ENCODE data around the gene CLPSL2. TPM values are rescaled to one million over a fixed set of nuclear protein-coding genes. Genes with fewer than 3 reads are reported as not detected.

Gene CLPSL2
- total RNA-seq, 1 experiment from 2014 or later, result 3.4 TPM

DNA sequence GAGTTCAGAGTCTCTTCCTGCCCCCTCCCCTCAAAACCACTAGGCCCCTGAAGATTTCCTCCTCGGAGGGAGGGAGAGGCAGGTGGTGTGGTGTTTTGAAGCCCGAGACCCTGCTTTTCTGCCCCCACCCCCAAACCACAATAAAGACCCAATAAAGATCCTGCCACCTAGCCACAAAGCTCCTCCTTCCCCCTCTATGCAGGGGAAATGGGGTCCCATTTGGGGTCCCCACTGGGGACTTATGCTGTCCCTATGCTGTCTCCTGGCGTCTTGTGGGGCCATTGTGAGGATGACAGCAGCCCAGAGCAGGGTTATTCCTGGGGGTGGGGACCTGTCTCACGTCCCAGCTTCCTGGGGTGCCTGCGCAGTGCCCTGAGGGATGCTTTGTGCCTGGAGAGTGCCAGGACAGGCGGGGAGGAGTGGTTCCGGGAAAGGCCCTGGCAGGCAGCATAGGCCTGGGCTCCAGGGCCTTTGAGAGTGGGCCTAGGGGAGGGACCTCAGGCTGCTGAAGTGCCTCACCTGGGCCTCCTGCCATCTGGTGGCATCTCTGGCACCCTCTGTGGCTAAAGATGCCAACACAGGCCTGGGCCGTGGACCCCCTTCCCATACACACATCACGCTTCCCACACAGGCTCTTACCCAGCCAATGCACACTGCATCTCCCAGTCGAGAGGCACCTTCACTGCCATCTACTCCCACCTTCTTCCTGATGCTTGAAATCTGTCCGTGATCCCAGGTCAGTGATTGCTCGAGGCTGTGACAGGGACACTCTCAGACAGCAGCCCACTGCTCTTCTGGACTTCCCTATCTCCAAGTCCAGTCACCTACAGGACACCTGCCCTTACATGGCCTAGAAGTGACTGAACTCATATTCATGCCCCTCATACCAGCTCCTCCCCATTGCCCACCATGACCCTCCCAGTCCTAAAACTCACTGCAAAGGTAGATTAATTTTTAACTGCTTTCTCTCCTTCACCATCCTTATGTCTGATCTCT is 47.4 kb upstream of the CLPSL2 start:
- CTCF ChIA-PET, result interaction anchor here (1.3 to 2.3 kb wide), 6 partner anchors 8 to 206 kb away, joined by 5 to 11 read pairs (median 8); partner anchors contain the start of gene ARMC12
- DNase-seq (ENCODE audit: low spot score) (no peak), ATAC-seq (peak; percentile 3)
- peaks cover 35% of the 10 kb centered on the region for H3K27me3 Mint-ChIP-seq (ENCODE audit: low read depth)
- H3K4me1 Mint-ChIP-seq, result peaks cover 65% of the 10 kb centered on the region
- peak overlapping the region; percentile 90 for H3K4me3 Mint-ChIP-seq
- POLR2A ChIA-PET, result interaction anchor here (1.2 kb wide), 2 partner anchors 7 to 11 kb away, joined by 3 to 5 read pairs; no protein-coding TSS in a partner anchor
- no peaks in the 10 kb centered on the region for H3K36me3 Mint-ChIP-seq
- H3K9me3 Mint-ChIP-seq, result no peaks in the 10 kb centered on the region
- H3K27ac Mint-ChIP-seq, result peak overlapping the region; percentile 22; the same call in 1 of the 2 replicates
- TF ChIP-seq, protein P1, sequence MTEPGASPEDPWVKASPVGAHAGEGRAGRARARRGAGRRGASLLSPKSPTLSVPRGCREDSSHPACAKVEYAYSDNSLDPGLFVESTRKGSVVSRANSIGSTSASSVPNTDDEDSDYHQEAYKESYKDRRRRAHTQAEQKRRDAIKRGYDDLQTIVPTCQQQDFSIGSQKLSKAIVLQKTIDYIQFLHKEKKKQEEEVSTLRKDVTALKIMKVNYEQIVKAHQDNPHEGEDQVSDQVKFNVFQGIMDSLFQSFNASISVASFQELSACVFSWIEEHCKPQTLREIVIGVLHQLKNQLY (CRISPR knock-in tag; IDR thresholded peaks at IDR 0.05), result no peak
- TF ChIP-seq, protein P2, sequence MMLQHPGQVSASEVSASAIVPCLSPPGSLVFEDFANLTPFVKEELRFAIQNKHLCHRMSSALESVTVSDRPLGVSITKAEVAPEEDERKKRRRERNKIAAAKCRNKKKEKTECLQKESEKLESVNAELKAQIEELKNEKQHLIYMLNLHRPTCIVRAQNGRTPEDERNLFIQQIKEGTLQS (CRISPR knock-in tag; conservative IDR thresholded peaks at IDR 0.05), result no peak
- TF ChIP-seq, protein P3, sequence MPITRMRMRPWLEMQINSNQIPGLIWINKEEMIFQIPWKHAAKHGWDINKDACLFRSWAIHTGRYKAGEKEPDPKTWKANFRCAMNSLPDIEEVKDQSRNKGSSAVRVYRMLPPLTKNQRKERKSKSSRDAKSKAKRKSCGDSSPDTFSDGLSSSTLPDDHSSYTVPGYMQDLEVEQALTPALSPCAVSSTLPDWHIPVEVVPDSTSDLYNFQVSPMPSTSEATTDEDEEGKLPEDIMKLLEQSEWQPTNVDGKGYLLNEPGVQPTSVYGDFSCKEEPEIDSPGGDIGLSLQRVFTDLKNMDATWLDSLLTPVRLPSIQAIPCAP (CRISPR knock-in tag; IDR thresholded peaks at IDR 0.05), result no peak
- TF ChIP-seq, protein P4, sequence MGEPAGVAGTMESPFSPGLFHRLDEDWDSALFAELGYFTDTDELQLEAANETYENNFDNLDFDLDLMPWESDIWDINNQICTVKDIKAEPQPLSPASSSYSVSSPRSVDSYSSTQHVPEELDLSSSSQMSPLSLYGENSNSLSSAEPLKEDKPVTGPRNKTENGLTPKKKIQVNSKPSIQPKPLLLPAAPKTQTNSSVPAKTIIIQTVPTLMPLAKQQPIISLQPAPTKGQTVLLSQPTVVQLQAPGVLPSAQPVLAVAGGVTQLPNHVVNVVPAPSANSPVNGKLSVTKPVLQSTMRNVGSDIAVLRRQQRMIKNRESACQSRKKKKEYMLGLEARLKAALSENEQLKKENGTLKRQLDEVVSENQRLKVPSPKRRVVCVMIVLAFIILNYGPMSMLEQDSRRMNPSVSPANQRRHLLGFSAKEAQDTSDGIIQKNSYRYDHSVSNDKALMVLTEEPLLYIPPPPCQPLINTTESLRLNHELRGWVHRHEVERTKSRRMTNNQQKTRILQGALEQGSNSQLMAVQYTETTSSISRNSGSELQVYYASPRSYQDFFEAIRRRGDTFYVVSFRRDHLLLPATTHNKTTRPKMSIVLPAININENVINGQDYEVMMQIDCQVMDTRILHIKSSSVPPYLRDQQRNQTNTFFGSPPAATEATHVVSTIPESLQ (CRISPR knock-in tag; IDR thresholded peaks at IDR 0.05), result no peak

DNA sequence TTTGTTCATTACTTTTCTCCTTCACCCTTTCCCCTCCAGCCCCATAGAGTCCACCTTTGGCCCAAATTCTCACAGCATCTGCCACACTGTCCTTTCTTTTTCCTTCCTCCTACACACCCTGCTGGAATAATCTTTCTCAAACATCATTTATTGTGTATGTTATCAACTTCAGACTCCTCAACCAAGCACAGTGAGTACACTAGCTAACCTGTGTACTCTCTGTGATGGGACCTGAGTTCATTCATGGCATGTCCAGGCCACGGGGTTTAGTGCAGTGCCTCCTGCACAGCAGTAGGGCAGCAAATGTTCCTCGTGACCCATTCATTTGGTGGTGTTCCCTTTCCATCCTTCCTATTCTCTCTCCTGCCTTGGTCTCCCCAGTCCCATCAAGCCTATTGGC is 46.7 kb upstream of the CLPSL2 start:
- peaks cover 31% of the 10 kb centered on the region for H3K27me3 Mint-ChIP-seq (ENCODE audit: low read depth)
- H3K9me3 Mint-ChIP-seq, result no peaks in the 10 kb centered on the region
- ChIA-PET CTCF (no interaction called here), POLR2A (no interaction called here)
- ATAC-seq, result no peak
- DNase-seq (ENCODE audit: low spot score), result no peak
- H3K4me3 Mint-ChIP-seq, result no peak overlapping the region
- peaks cover 67% of the 10 kb centered on the region for H3K4me1 Mint-ChIP-seq
- no peak overlapping the region for H3K27ac Mint-ChIP-seq
- TF ChIP-seq FOXK1 (CRISPR knock-in tag; IDR thresholded peaks at IDR 0.05) (no peak), NR1H2 (CRISPR knock-in tag; IDR thresholded peaks at IDR 0.05) (no peak), SMAD3 (CRISPR knock-in tag; IDR thresholded peaks at IDR 0.05; ENCODE audit: borderline replicate concordance) (no peak), CREB1 (CRISPR knock-in tag; IDR thresholded peaks at IDR 0.05) (no peak), TCF7 (CRISPR knock-in tag; IDR thresholded peaks at IDR 0.05; ENCODE audit: low read depth) (no peak), GABPB1 (CRISPR knock-in tag; IDR thresholded peaks at IDR 0.05) (no peak), OVOL2 (CRISPR knock-in tag; IDR thresholded peaks at IDR 0.05; ENCODE audit: borderline replicate concordance) (no peak), ZNF138 (CRISPR knock-in tag; conservative IDR thresholded peaks at IDR 0.05) (no peak), ETV6 (CRISPR knock-in tag; IDR thresholded peaks at IDR 0.05) (no peak), TEAD1 (CRISPR knock-in tag; IDR thresholded peaks at IDR 0.05) (no peak), CBFB (CRISPR knock-in tag; IDR thresholded peaks at IDR 0.05; ENCODE audit: low read depth) (no peak)
- TF ChIP-seq, protein P5, sequence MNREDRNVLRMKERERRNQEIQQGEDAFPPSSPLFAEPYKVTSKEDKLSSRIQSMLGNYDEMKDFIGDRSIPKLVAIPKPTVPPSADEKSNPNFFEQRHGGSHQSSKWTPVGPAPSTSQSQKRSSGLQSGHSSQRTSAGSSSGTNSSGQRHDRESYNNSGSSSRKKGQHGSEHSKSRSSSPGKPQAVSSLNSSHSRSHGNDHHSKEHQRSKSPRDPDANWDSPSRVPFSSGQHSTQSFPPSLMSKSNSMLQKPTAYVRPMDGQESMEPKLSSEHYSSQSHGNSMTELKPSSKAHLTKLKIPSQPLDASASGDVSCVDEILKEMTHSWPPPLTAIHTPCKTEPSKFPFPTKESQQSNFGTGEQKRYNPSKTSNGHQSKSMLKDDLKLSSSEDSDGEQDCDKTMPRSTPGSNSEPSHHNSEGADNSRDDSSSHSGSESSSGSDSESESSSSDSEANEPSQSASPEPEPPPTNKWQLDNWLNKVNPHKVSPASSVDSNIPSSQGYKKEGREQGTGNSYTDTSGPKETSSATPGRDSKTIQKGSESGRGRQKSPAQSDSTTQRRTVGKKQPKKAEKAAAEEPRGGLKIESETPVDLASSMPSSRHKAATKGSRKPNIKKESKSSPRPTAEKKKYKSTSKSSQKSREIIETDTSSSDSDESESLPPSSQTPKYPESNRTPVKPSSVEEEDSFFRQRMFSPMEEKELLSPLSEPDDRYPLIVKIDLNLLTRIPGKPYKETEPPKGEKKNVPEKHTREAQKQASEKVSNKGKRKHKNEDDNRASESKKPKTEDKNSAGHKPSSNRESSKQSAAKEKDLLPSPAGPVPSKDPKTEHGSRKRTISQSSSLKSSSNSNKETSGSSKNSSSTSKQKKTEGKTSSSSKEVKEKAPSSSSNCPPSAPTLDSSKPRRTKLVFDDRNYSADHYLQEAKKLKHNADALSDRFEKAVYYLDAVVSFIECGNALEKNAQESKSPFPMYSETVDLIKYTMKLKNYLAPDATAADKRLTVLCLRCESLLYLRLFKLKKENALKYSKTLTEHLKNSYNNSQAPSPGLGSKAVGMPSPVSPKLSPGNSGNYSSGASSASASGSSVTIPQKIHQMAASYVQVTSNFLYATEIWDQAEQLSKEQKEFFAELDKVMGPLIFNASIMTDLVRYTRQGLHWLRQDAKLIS (CRISPR knock-in tag; IDR thresholded peaks at IDR 0.05; ENCODE audit: borderline replicate concordance), result no peak
- TF ChIP-seq, protein P6, sequence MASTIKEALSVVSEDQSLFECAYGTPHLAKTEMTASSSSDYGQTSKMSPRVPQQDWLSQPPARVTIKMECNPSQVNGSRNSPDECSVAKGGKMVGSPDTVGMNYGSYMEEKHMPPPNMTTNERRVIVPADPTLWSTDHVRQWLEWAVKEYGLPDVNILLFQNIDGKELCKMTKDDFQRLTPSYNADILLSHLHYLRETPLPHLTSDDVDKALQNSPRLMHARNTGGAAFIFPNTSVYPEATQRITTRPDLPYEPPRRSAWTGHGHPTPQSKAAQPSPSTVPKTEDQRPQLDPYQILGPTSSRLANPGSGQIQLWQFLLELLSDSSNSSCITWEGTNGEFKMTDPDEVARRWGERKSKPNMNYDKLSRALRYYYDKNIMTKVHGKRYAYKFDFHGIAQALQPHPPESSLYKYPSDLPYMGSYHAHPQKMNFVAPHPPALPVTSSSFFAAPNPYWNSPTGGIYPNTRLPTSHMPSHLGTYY (CRISPR knock-in tag; IDR thresholded peaks at IDR 0.05), result no peak
- TF ChIP-seq, protein P7, sequence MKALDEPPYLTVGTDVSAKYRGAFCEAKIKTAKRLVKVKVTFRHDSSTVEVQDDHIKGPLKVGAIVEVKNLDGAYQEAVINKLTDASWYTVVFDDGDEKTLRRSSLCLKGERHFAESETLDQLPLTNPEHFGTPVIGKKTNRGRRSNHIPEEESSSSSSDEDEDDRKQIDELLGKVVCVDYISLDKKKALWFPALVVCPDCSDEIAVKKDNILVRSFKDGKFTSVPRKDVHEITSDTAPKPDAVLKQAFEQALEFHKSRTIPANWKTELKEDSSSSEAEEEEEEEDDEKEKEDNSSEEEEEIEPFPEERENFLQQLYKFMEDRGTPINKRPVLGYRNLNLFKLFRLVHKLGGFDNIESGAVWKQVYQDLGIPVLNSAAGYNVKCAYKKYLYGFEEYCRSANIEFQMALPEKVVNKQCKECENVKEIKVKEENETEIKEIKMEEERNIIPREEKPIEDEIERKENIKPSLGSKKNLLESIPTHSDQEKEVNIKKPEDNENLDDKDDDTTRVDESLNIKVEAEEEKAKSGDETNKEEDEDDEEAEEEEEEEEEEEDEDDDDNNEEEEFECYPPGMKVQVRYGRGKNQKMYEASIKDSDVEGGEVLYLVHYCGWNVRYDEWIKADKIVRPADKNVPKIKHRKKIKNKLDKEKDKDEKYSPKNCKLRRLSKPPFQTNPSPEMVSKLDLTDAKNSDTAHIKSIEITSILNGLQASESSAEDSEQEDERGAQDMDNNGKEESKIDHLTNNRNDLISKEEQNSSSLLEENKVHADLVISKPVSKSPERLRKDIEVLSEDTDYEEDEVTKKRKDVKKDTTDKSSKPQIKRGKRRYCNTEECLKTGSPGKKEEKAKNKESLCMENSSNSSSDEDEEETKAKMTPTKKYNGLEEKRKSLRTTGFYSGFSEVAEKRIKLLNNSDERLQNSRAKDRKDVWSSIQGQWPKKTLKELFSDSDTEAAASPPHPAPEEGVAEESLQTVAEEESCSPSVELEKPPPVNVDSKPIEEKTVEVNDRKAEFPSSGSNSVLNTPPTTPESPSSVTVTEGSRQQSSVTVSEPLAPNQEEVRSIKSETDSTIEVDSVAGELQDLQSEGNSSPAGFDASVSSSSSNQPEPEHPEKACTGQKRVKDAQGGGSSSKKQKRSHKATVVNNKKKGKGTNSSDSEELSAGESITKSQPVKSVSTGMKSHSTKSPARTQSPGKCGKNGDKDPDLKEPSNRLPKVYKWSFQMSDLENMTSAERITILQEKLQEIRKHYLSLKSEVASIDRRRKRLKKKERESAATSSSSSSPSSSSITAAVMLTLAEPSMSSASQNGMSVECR (CRISPR knock-in tag; IDR thresholded peaks at IDR 0.05; ENCODE audit: borderline replicate concordance), result no peak
- TF ChIP-seq, protein P8, sequence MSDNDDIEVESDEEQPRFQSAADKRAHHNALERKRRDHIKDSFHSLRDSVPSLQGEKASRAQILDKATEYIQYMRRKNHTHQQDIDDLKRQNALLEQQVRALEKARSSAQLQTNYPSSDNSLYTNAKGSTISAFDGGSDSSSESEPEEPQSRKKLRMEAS (CRISPR knock-in tag; IDR thresholded peaks at IDR 0.05), result no peak
- no peaks in the 10 kb centered on the region for H3K36me3 Mint-ChIP-seq
